ENCODE results near the gene ZBTB5. TPM values are rescaled to one million over a fixed set of nuclear protein-coding genes. Genes with fewer than 3 reads are reported as not detected.

ZBTB5 gene
- total RNA-seq, 1 experiment from 2014 or later: 9.1 TPM

GRCh38 chr9:37471942-37472684 lies 6.9 kb upstream of the ZBTB5 start:
- Mint-ChIP-seq H3K4me1 (peaks cover 16 to 17% of the 10 kb centered on the region in 2 experiments), H3K4me3 (peak overlapping the region; percentile 28 to 59; a peak in 4 of 5 replicates), H3K9me3 (peaks cover 23 to 27% of the 10 kb centered on the region in 2 experiments), H3K27me3 (ENCODE audit: low read depth) (peaks cover 1% of the 10 kb centered on the region; the same call in 1 of the 2 replicates), H3K27ac (peak overlapping the region; percentile 91 to 99 (median 95)), H3K36me3 (ENCODE audit: insufficient read depth in 1 of 3, low read depth in 3 of 3) (peaks cover 6 to 22% (median 10%) of the 10 kb centered on the region in 3 experiments; a peak in 4 of 7 replicates)
- Histone ChIP-seq H2BK12ac (ENCODE audit: insufficient read length, low read depth, low read length) (peak overlapping the region; percentile 42), H3K4me2 (ENCODE audit: insufficient read depth, insufficient read length, low read length) (peak overlapping the region; percentile 8), H2BK20ac (ENCODE audit: low read depth, low read length, poor library complexity, severe bottlenecking) (no peak overlapping the region), H3K18ac (ENCODE audit: insufficient read length, low read depth, low read length) (peak overlapping the region; percentile 89), H3K79me2 (ENCODE audit: insufficient read depth, low read length) (no peaks in the 10 kb centered on the region), H2AK5ac (ENCODE audit: insufficient read length, low read length) (no peak overlapping the region), H4K91ac (ENCODE audit: insufficient read length, low read depth, low read length) (peak overlapping the region; percentile 72), H3K27ac (ENCODE audit: insufficient read length, low read depth, low read length) (peak overlapping the region; percentile 53), H3K56ac (ENCODE audit: insufficient read length, low read depth, low read length) (no peak overlapping the region), H4K20me1 (ENCODE audit: control insufficient read depth, insufficient read depth, insufficient read length) (no peaks in the 10 kb centered on the region), H2BK5ac (ENCODE audit: insufficient read length, low read length) (no peak overlapping the region), H3K14ac (ENCODE audit: insufficient read depth, low read length) (0 out of 2 replicates have a peak overlapping the region, but pooled peaks have one; percentile 53), H4K8ac (replicated peaks; ENCODE audit: insufficient read length, low read depth, low read length) (no peak overlapping the region), H2BK120ac (ENCODE audit: low read depth, low read length, poor library complexity, severe bottlenecking) (no peak overlapping the region), H3K23ac (ENCODE audit: insufficient read length, low read depth, low read length) (no peak overlapping the region), H3K79me1 (ENCODE audit: insufficient read depth, low read depth, low read length, poor library complexity, severe bottlenecking) (no peaks in the 10 kb centered on the region), H3K9ac (ENCODE audit: extremely low read depth, insufficient read length, low read length) (peak overlapping the region; percentile 20), H3T11ph (ENCODE audit: low read length) (peak overlapping the region; percentile 46), H4K5ac (ENCODE audit: insufficient read length, low read depth, low read length) (no peak overlapping the region), H3K4ac (ENCODE audit: low read depth, low read length) (no peak overlapping the region), H2AFZ (ENCODE audit: low read length) (no peak overlapping the region), H3K4me1 (ENCODE audit: insufficient read depth, low read length) (peaks cover under 1% of the 10 kb centered on the region), H3K27me3 (ENCODE audit: insufficient read depth, low read length) (no peaks in the 10 kb centered on the region), H3K23me2 (ENCODE audit: insufficient read length, low read depth, low read length, poor library complexity, severe bottlenecking) (peaks cover under 1% of the 10 kb centered on the region), H2BK15ac (ENCODE audit: low read depth, low read length) (no peak overlapping the region), H3K9me3 (ENCODE audit: control insufficient read depth, low read depth, low read length) (peaks cover 5% of the 10 kb centered on the region)
- DNase-seq: peak; percentile 64
- no peak for TF ChIP-seq CTCF (conservative IDR thresholded peaks at IDR 0.05)
- no CpG with 5 or more reads among the region's 7 CpGs for WGBS (ENCODE audit: extremely low coverage, insufficient read length, low lambda C conversion rate)

Measured in H9 (cell line).